Nephron (organoid): Measurements from ENCODE around the gene OSBPL5.

ENCODE experiments used
- H3K27ac Mint-ChIP-seq, 3 experiments: 2 replicates each; pipeline ENCODE4 v1.8.0; 2020; ENCODE audit warnings: mixed read lengths in 3 of 3, mild to moderate bottlenecking in 2 of 3, moderate library complexity in 1 of 3
- H3K27me3 Mint-ChIP-seq: 2 replicates; pipeline ENCODE4 v1.8.0; 2021; ENCODE audit warnings: low read depth, mild to moderate bottlenecking, moderate library complexity, mixed read lengths
- H3K36me3 Mint-ChIP-seq: 2 replicates; pipeline ENCODE4 v1.8.0; 2020; ENCODE audit warnings: low read depth, mixed read lengths
- H3K4me1 Mint-ChIP-seq: 2 replicates; pipeline ENCODE4 v1.8.0; 2020; ENCODE audit warnings: mixed read lengths
- H3K4me3 Mint-ChIP-seq, 3 experiments: 2 replicates each; pipeline ENCODE4 v1.8.0; 2020; ENCODE audit warnings: mild to moderate bottlenecking in 3 of 3, mixed read lengths in 3 of 3, moderate library complexity in 2 of 3
- H3K9me3 Mint-ChIP-seq: 2 replicates; pipeline ENCODE4 v1.8.0; 2020; ENCODE audit warnings: mixed read lengths
- TF ChIP-seq, protein P1 (sequence below), 3 experiments: fragments of 200-600 bp; sonication (generic); IDR thresholded peaks; one replicate each; pipeline ENCODE4 v1.5.0; 2021; ENCODE audit warnings: antibody characterized with exemption in 3 of 3; ENCODE audit not compliant: unreplicated experiment in 3 of 3

Gene OSBPL5

DNA sequence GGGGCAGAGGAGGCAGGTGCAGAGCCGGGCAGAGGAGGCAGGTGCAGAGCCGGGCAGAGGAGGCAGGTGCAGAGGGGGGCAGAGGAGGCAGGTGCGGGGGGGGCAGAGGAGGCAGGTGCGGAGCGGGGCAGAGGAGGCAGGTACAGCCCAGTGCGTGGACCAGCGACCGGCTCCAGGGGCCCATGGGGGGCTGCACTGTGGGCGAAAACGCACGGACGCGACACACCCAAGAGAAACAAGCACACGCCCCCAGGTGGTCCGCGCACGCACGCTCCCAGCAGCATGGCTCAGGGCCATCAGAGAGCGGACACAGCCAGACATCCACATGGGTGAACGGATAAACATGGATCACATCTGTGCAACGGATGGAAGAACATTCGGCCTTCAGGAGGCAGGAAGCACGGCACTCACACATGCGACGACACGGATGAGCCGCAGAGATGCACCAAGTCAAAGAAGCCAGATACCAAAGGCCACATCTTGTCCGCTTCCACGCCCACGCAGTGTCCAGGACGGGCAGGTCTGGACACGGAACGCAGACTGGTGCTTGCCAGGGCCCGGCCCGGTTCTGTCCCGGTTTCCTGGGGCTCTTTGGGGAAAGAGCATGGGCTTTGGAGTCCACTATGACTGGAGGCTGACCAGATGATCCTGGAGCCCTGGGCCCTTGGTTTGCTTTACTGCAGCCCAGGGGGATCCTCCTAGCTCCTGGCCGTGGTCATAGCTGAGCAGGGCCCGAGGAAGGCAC is 21.8 kb downstream of the OSBPL5 start:
- no peak overlapping the region for H3K27ac Mint-ChIP-seq
- peaks cover 5% of the 10 kb centered on the region for H3K4me1 Mint-ChIP-seq
- H3K36me3 Mint-ChIP-seq, result no peaks in the 10 kb centered on the region
- H3K27me3 Mint-ChIP-seq, result peaks cover 3% of the 10 kb centered on the region
- no peaks in the 10 kb centered on the region for H3K9me3 Mint-ChIP-seq
- TF ChIP-seq, protein P1, sequence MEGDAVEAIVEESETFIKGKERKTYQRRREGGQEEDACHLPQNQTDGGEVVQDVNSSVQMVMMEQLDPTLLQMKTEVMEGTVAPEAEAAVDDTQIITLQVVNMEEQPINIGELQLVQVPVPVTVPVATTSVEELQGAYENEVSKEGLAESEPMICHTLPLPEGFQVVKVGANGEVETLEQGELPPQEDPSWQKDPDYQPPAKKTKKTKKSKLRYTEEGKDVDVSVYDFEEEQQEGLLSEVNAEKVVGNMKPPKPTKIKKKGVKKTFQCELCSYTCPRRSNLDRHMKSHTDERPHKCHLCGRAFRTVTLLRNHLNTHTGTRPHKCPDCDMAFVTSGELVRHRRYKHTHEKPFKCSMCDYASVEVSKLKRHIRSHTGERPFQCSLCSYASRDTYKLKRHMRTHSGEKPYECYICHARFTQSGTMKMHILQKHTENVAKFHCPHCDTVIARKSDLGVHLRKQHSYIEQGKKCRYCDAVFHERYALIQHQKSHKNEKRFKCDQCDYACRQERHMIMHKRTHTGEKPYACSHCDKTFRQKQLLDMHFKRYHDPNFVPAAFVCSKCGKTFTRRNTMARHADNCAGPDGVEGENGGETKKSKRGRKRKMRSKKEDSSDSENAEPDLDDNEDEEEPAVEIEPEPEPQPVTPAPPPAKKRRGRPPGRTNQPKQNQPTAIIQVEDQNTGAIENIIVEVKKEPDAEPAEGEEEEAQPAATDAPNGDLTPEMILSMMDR (IDR thresholded peaks at IDR 0.05; ENCODE audit: unreplicated experiment in 3 of 3), result no peak
- no peak overlapping the region for H3K4me3 Mint-ChIP-seq

DNA sequence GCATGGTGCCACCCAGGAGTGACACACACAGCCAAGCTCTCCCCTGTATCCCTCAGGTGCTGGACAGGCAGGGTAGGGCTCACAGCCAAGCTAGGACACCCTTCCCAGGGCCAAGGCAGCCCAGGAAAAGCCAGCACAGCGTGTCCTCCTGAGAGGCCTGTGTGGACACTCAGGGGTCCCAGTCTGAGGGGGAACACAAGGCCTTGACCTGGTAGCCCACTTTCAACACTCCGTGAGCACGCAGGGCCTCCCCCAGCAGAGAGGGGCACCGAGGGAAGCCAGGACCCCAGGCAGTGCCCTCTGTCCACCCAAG is 24.9 kb downstream of the OSBPL5 start:
- Mint-ChIP-seq H3K27me3 (peaks cover 3% of the 10 kb centered on the region), H3K4me3 (no peak overlapping the region), H3K27ac (no peak overlapping the region), H3K4me1 (peaks cover 4% of the 10 kb centered on the region), H3K9me3 (no peaks in the 10 kb centered on the region), H3K36me3 (no peaks in the 10 kb centered on the region)
- TF ChIP-seq, protein P1 (IDR thresholded peaks at IDR 0.05; ENCODE audit: unreplicated experiment in 3 of 3), result no peak

DNA sequence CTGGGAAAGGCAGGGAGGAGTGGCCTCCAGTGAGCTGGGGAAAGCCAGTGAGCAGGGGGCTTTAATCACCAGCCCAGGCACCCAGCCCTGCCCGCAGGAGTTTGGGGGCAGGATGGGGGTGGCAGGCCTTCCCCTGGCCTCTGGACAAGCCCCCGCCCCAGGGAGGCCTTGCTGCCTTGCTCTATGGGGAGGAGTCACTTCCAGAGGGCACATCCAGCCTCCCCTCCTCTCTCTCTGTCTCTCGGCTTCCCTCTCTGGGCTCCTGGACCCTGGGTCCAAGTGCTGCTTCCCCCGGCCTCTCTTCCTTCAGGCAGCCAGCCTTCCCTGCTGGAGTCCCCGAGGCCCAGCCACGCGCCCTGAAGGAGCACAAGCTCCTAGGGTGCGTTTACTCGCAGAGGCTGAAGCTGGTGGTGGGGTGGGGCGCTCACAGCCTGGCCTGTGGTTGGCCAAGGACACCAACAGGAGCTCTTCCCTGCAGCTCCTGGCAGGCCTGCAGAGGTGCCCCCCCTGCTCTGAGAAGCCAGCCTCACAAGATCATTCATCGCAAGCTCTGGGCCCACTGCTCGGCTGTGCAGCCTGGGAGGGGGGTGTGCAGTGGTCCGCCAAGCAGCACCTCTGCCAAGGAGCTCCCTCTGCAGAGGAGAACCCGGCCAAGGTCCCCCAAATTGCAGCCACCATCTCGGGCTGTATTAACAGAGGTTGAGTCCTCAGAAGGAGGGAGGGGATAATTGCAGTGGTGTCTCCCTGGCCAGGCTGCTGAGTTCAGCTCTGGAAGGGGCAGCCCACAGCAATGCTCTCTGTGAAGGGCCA is 25.4 kb downstream of the OSBPL5 start:
- TF ChIP-seq, protein P1 (IDR thresholded peaks at IDR 0.05; ENCODE audit: unreplicated experiment in 3 of 3), result no peak
- H3K27ac Mint-ChIP-seq, result no peak overlapping the region
- no peak overlapping the region for H3K4me3 Mint-ChIP-seq
- H3K36me3 Mint-ChIP-seq, result no peaks in the 10 kb centered on the region
- H3K27me3 Mint-ChIP-seq, result peaks cover 3% of the 10 kb centered on the region
- H3K4me1 Mint-ChIP-seq, result peaks cover 4% of the 10 kb centered on the region
- no peaks in the 10 kb centered on the region for H3K9me3 Mint-ChIP-seq

DNA sequence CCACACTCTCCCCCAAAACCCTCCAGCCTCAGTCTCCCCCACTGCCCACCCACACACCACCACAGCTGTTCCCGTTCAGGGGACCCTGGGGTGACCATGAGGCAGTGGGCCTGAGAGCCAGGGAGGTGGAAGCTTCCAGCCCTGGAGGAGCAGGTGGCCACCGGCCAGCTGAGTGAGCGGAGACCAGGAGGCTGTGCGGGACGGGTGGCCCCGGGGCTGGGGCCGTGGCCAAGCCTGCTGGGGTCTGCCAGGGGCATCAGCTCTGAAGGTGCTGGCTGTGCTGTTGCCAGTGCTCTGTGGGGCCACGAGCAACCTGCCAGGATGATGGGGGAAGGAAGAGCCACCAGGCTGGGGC is 26.0 kb downstream of the OSBPL5 start:
- TF ChIP-seq, protein P1 (IDR thresholded peaks at IDR 0.05; ENCODE audit: unreplicated experiment in 3 of 3), result no peak
- Mint-ChIP-seq H3K4me3 (no peak overlapping the region), H3K36me3 (no peaks in the 10 kb centered on the region), H3K9me3 (no peaks in the 10 kb centered on the region), H3K4me1 (peaks cover 4% of the 10 kb centered on the region), H3K27me3 (peaks cover 3% of the 10 kb centered on the region), H3K27ac (no peak overlapping the region)

DNA sequence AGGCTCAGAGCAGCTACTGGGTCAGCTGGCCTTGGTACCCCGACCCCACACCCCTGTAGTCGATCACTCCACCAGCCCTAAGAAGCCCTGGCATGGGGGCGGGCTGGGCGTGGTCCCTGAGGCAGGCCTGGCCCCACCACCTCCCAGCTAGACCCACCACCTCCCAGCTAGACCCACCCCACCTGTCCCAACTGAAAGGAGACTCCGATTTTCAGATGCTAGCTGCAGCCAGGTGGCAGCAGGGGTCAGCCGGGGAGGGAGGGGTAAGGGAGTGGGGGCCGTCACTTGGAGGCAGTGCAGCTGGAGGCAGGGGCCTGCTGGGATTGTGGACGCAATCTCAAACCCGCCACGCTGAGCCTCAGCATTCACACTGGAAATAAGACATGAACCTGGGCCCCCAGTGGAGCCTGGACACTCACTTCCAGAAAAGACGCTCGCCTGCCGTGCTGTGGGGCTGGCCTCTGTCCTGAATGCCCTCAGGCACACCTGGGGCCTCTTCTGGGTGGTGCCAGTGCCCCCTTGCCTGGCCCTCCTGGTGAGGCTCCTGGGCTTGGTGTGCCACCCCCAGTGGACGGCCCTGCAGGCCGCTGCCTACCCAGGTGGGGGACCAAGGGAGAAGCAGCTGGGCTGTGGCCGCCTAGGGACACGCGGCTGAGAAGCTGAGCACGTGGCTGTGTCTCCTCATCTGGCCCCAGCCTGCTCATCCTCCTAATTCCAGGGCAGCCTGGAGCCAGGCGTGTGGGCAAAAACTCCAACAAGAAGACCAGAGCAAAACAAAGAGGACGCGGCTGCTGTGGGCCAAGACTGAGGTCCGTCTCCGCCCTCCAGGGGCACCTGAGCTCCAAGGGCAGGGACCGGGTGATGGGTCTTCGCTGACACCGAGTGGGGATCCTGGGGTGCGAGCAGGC is 26.7 kb downstream of the OSBPL5 start:
- Mint-ChIP-seq H3K4me1 (peaks cover 4% of the 10 kb centered on the region), H3K9me3 (no peaks in the 10 kb centered on the region), H3K4me3 (no peak overlapping the region), H3K36me3 (no peaks in the 10 kb centered on the region), H3K27ac (no peak overlapping the region), H3K27me3 (peaks cover 3% of the 10 kb centered on the region)
- TF ChIP-seq, protein P1 (IDR thresholded peaks at IDR 0.05; ENCODE audit: unreplicated experiment in 3 of 3), result no peak
